ENCODE data around the gene FAM181B.
"Not testable (repeated sequence)": the region's sequence is repeated elsewhere in the genome, so short reads cannot be mapped to it uniquely, and the experiment has no call there.

The FAM181B gene

GRCh38 chr11:82731691-82732277, 1.9 kb downstream of the FAM181B start:
- DNase-seq = no peak

- DNase-seq = no peak
These were observed 2.9 kb downstream of the FAM181B start for GRCh38 chr11:82730754-82731153.

- no peak for DNase-seq
These were observed 3.4 kb downstream of the FAM181B start for GRCh38 chr11:82730286-82730685.

DNA sequence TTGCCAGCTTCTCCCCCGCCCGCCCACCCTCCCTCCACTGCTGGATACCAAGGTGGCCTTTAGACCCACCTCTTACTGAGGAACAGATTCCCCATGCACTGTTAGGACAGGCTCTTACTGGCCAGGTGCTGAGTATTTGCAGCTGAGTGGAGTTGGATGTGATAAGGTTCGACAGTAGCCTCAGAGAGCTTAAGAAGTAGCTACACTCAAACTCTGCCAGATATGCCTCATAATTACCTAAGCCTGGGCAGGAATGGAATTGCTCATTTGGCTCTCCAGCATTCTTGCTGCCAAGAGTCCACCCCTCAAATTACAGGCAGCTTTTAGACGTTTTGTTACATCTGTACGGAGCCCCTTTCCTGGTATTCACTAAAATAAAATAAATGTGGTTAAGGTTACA, 9.6 kb downstream of the FAM181B start:
- DNase-seq = no peak

DNA sequence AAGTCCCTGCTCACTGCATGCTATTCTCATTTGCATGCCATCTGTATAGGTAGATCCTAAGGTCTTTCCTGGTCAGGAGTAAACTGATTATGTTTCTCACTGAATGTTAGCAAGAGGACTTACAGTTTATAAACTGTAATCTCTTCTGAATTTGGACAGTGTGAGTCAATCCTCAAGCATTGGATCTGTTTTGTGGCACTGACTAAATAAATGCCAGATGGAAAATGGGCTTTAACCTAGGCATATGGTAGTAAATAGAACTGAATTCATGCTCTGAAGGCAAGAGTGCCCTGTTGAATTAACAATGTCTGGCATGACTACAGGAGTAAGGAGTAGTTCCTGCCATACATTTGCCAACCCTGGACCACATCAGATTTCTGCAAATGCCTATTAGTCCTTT, 11.4 kb downstream of the FAM181B start:
- no peak for DNase-seq

GRCh38 chr11:82720267-82721065, 13.2 kb downstream of the FAM181B start:
- DNase-seq = no peak

- no peak for DNase-seq
These were observed 14.1 kb downstream of the FAM181B start for GRCh38 chr11:82719361-82720105.

GRCh38 chr11:82718821-82719220, 14.8 kb downstream of the FAM181B start:
- no peak for DNase-seq

GRCh38 chr11:82718307-82718706, 15.4 kb downstream of the FAM181B start:
- peak; percentile 57 for DNase-seq

DNA sequence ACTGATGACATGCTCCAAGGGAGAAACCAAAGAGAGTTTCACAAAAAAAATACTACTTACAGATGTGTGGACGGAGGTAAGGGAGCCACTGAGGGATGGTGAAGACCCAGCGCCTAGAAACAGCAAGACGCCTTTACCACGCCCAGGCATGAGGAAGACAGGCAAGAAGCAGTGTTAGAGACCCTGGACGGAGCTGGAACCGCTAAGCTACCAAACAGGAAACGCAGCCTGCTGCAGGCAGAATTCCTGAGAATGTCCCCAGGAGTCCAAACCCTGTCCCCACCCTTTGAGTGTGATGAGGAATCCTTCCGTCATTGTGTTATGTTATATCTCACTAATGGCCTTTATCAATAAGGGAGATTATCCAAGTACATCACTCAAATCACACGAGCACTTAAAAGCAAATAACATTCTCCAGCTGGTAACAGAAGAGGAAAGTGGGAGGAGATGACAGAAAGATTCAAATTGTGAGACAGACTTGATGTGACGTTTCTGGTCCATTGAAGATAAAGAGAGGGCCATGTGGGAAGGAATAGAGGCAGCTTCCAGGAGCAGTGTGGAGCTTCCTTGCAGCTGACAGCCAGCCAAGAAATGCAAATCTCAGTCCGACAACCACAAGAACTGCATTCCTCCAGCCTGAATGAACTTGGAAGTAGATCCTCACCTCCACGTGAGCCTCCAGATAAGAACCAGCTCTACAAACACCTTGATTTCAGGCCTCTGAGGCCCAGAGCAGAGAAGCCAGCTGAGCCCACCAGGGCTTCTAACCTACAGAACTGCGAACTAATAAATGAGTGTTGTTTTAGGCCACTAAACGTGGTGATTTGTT, 19.1 kb downstream of the FAM181B start:
- no peak for DNase-seq

- DNase-seq = no peak
These were observed 22.0 kb downstream of the FAM181B start for GRCh38 chr11:82711648-82712047.

GRCh38 chr11:82703796-82704195, 29.9 kb downstream of the FAM181B start:
- DNase-seq = no peak

- no peak for DNase-seq
These were observed 30.4 kb downstream of the FAM181B start for GRCh38 chr11:82703226-82703625.

DNA sequence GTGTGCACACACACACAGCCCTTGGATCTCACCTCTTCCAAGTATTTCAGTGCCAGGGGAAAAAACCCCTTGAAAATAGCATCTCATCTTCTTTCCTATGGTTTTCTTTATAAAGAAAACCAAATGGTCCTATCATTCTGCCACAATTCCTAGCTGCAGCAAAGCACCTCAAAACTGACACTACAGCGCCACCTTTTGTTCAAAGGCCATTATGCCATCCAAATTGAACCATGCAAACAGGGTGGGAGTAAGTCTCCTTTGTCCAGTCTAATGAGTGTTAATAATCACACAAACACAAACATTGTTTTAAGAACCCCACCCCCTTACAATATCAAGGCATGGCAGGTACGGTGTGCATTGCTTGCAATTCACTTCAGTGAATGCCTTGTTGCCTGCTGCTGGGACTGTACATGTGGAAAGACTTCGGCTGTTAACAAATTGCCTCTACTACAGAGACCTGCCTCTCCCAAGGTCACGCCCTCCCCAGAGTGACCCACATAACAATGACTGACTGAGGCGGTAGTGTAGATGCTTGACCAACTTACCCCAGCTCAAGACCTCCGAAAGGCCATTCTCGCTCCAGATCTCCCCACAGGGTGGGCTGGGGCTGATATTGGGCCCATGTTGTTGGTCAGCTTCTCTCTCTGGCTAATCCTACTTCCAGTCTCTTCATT, 31.7 kb downstream of the FAM181B start:
- peak; percentile 34 for DNase-seq

DNA sequence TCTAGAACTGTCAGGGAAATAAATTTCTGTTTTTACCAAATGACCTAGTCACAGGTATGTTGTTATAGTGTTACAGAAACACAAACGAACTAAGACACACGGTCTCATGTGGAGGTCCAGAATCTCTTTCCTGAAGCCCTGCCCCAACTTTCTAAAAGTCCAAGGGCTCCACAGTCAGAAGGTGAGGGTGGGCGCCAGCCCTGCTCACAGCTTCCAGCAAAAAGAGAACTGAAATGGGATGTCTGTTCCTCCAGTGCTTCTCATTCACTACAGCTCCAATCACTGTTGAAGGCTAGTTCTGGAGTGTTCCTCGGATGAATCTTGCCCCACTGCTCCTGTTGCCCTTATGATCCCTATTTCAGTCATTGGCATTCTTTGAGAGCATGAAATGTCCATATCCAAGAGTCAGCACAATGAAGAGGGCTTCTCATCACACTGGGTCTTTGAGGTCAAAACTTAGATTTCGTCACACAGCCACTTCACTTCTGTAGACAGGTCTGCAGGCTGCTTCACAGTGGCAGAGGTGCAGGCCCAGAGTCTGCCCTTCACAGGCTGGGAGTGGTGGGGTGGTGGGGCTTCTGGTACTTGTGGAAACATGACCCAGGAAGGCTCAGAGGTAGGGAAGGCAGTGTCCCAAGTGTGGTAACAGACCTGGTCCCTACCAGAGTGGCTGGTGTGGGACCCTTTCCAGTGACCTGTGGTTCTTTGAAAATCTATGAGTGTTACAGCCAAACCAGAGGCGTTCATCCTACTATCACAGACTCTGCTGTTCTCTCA, 34.9 kb downstream of the FAM181B start:
- no peak for DNase-seq

- no peak for DNase-seq
These were observed 40.7 kb downstream of the FAM181B start for GRCh38 chr11:82692981-82693380.

DNA sequence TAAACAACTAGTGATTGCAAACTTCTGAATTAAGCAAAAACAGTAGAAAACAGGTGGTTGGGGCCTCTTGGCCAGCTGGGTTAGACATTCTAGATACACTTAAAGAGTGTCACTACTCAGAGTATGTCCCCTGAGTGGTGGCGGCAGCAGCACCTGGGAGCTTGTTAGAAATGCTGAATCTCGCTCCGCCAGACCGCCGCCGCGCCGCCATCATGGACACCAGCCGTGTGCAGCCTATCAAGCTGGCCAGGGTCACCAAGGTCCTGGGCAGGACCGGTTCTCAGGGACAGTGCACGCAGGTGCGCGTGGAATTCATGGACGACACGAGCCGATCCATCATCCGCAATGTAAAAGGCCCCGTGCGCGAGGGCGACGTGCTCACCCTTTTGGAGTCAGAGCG, 44.3 kb downstream of the FAM181B start:
- not testable (repeated sequence) for DNase-seq

- no peak for DNase-seq
These were observed 47.5 kb downstream of the FAM181B start for GRCh38 chr11:82686211-82686610.

GRCh38 chr11:82683029-82683428, 50.6 kb downstream of the FAM181B start:
- DNase-seq = no peak

DNA sequence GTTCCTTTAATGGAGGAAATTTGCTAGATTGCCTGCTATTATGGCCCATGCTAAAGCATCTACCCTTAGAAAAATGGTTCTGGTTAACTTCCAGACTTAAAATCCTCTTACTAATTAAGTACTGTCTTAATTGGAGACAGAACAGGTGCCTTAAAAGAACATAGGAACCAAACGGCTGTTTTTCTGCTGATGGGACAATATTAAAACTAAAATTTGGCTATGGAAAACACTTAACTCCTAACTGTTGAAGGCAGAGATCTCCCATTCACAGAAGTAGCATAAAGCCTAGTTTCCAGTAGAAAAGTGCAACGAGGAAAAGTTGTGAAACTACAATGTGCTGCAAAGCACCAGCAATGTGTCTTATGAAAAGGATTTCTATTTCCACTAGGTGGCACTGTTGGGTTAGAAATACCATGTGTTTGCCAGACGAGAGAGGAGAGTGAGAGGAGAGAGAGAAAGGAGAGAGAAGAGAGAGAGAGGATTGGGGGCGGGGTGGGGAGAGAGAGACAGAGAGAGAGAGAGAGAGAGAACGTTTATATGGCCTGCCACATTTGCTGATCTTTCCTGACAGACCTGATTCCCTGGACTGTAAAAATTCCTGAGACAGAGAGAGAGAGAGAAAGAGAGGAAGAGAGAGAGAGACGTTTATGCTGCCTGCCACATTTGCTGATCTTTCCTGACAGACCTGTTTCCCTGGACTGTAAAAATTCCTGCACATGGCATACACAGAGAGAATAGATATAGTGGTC, 51.5 kb downstream of the FAM181B start:
- peak; percentile 49 for DNase-seq

DNA sequence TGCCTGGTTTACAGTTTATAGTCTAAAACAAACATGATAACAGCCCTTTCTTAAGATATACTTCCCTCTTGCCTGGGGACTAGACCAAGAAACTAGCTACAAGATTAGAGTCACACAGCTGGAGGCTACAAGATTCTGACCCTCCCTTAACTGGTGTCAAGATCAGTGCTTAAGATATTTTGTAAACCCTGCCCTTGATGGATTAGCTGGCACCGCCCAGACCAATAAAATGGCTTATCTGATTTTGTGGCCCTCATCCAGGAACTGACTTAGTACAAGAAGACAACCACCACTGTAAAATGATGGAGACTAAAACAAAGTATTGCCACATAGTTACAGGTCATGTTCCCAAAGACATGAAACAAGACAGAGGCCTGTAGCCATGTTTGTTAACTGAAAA, 53.4 kb downstream of the FAM181B start:
- DNase-seq = no peak
